GM21723 (cell line): ENCODE data around the gene EHD4.

Experiments used
- ATAC-seq: cut with Tn5 transposase; IDR thresholded peaks from one replicate; pipeline ENCODE4 v1.9.1; 2021; ENCODE audit warnings: mild to moderate bottlenecking, moderate library complexity; ENCODE audit not compliant: unreplicated experiment

EHD4 gene

DNA sequence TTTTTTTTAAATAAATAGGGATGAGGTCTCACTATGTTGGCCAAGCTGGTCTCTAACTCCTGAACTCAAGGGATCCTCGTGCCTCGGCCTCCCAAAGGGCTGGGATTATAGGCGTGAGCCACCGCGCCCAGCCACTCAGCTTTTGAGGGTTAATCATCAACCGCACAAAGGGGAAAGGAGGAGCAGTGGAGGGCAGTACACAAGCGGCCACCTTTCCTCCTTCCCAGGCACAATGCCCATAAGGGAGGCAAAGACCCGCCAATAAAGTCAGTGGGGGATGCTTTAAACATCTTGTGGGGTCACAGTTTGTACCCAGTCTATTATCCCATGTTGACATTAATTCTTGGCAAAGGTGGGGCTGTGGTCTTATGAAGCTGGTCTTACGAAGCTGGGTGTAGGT is 32.4 kb downstream of the EHD4 start:
- ATAC-seq = no peak

GRCh38 chr15:41937568-41937923 is 34.8 kb downstream of the EHD4 start:
- no peak for ATAC-seq

DNA sequence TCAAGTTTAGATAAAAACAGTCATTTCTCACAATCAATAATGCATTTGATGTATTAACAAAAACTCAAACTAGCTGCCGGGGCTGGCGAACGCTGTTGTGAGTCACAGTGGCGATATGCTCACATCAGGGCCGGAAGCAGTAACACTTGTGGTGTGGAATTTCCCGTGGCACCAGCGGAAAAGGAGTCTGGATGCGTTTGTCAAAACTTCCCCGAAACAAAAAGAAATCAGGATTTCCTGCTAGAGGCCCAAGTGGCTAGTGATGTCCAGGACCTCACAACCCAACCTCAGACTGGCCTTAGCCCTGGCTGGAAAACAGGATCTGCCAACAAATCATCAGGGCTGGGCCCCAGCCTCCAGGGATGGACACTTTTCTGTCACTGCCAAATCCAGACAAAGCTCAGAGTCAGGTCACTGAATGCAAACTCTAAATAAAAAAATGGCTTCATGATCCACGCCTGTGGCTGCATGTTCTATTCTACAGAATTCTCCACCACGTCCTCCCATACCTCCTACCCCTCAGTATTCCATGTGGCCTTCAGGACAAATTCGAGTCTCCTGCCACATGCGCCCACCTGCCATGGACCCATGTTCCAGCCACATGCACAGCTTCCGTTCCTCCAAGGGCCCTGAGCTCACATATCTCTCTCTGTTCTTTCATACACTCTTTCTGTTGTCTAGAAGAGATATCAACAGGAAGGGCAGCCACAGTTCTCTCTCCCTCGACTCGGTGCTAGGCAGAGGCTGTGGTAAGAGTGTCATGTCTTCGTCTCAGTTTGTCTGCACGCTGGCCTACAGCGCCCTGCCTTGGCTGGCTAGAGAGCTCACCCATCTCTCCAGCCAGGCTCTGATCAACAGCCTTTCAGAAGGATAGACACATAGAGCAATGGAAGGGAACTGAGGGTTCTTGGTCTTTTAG is 35.4 kb downstream of the EHD4 start:
- no peak for ATAC-seq

DNA sequence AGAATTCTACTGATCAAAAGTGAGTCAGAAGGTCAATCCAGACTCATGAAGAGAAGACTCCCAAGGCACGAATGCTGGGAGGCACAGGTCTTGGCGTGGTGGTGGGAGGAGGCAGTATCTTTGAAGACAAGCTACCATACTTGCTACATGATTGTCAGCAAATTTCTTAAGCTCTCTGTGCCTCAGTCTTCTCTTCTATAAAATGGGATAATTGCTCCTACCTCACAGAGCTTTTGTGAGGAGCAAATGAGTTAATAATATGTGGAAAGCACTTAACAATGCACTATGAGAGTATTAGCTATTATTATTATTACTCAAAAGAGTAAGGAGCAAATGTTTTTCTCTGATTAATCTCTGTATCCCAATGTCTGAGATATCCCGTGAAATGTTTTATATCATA is 36.2 kb downstream of the EHD4 start:
- no peak for ATAC-seq

GRCh38 chr15:41935566-41936020 is 36.8 kb downstream of the EHD4 start:
- ATAC-seq = peak; percentile 48

DNA sequence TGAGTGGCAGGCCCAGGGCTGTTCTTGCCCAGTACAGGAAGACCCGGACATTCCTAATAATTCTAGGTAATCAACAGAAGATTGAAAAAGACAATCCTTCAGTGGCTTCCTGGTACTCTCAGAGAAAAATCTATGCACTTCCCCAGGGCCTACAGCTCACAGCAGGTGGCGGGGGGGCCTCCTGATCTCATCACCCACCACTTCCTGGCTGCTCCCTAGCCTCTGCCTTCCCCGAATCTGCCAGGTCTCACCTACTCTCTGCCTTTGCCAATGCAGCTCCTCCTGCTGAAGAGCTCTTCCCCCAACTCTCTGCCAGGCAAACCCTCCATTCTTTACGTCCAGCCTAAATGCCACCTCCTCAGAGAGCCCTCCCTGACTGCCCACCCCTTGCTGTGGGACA is 37.5 kb downstream of the EHD4 start:
- no peak for ATAC-seq

DNA sequence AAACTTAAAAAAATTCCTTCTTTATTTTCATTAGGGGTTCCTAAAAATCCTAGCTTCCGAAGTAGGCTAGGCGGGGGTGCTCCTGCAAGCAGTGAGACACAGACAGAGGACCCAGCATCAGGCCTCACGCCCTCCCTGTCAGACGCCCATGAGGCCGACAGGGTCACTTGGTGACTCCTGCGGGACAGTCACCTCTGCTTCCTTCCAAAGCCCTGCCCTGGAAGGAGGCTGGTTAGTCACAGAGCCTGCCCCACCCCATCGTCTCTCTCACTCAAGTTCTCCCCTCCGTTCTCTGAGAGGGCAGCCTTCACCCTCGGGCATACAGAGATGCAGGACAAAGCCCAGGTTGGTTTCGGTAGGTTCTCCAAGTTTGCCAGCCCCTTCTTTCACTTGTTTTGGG is 38.6 kb downstream of the EHD4 start:
- ATAC-seq = no peak

DNA sequence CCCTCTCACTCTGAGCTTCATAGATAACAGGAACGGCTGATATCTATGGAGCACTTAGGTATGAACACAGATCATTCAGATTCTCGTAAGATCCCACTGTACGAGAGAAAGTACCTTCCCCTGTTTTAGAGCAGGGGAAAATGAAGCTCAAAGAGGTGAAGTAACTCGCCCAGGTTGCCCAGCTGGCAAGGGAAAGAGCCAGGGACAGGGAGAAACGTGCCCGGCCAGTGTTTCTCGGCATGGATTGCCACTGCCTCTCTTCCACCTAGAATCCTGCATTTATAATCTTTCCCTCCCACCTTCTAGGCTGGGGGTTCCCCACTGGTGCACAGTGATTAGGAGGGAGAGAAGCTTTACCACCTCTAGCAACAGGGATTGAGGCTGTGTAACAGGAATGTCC is 39.0 kb downstream of the EHD4 start:
- ATAC-seq = no peak

DNA sequence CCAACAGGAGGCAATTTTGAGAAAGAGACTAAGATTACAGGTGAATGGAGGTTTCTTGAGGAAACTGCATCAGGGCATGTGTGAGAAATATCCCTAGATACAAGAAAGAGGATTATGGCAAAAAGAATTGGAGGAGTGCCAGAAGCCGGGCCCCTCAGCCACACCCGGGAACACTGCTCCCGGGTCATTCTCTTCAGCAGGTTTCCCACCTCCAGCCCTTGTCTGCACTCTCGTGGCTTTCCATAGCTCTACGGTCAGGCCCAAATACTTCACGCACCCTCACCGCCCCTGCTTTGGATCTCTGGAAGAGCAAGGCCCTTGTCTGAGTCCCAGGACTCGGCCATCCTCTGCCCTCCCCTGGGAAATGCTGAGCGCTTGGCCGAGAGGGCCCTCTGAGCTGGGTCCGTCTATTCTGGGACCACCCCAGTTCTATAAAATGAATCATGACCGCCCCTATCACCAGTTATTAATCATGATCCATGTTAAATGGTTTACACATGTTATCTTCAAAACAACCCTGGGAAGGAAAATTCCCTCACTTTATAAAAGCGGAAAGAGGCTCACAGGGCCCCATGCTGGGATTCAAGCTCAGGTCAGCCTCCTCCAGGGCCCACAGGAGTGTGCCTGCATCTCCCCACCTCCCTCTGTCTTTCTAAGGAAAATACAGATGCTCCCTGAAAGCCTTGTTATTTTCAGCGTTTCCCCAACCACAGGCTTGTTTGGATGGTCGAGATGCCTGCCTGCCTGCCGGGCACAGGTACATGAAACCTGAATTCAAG is 39.7 kb downstream of the EHD4 start:
- no peak for ATAC-seq

GRCh38 chr15:41932101-41932500 is 40.3 kb downstream of the EHD4 start:
- no peak for ATAC-seq

GRCh38 chr15:41930867-41931222 is 41.5 kb downstream of the EHD4 start:
- ATAC-seq = no peak

DNA sequence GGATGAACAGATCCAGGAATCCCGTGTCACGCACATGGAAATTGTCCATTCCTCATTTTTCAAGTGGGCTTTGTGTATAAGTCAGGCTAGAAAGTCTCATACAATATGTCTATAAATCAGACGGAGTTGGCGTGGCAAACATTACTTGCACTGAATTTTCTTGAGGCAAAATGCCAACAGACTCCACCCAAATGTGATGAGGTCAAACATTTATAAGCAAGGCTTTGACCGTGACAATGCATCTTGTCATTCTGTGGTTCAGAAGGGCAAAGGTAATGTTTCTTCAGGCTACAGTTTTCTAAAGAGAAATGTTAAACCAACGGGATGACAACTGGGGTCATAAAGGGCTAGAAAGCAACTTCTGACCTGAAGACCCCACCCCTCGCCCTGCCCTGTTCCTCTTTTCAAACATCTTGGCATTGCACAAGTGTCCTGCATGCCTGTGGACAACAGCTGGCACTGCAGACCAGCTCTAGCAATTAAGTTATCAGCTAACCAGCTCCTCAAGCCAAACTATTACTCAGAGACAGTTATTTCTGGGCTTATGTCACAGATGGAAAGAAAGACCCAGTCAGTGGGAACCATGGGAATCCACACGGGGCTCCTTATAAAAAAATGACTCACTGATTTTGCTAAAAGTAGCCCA is 42.0 kb downstream of the EHD4 start:
- ATAC-seq = no peak

DNA sequence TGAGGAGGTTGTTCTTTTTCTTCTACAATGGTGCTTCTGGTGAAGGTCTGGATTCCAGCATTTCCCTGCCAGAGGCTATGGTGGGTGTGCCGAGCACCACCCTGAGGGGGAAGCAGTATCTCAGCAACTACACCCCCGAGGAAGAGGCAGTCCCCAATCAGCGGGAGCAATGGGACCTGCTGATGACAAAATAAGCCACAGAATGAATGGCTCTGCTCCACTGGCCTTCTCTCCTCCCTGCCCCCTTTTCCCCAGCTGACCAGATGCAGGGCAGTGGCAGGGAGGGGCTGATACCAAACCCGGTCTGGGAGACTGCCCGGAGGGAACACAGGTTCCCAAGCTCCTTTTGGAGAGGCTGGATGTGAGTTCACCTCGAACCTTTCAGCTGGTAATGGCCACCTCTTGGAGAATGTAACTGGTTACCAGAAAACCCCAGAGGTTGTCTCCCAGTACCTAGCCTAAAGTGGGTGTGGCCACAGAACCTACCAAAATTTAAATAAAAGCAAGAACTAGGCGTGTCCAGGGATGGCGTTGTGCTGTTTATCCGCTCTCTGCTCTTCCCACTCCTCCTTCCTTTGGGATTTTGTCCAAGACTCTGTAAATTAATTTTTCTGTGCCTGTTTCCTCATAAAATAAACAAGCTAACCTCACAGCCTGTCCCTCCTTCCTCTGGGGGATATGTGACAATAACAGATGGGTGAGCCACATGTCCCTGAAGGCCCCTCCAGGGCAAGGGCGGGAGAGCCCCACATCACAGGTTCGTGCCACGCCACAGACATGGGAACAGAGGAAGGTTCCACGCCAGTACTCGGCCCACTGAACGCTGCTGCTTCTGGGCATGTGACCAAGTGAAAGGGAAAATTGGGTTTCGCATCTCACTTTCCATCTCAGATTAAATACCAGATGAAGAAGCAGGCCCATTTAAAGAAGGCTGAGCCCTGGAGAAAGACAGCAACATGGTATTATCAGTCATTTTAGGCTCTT is 43.4 kb downstream of the EHD4 start:
- peak; percentile 76 for ATAC-seq

DNA sequence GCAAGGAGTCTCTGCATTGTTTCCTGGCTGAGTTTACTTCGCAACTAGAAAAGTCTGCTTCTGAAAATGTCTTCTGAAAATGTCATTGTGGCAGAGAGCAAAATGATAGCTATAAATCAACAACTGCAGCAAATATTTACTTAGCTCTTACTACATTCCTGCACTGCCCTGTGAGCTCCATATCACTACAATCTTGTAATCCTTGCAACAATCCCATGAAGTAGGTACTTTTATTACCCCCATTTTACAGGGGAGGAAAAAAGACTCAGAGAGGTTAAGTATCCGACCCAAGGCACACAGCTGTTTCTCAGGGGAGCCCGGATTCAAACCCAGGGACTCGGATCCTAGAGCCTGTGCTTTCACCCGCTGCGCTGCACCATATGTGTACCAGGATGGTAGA is 44.3 kb downstream of the EHD4 start:
- ATAC-seq = no peak

DNA sequence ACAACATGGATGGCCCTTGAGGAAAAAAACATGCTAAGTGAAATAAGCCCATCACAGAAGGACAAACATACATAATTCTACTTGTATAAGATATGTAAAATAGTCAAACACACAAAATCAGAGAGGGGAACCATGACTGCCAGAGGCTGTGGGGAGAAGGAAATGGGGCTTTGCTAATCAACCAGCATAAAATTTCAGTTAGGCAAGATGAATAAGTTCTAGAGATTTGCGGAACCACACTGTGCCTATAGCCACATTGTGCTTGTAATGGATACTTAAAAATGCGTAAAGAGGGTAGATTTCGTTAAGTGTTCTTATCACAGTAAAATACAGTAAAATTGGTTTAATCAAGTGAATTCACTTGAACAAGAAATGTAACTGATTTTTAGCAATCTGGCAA is 44.8 kb downstream of the EHD4 start:
- no peak for ATAC-seq

GRCh38 chr15:41926185-41927056 is 45.9 kb downstream of the EHD4 start:
- ATAC-seq = no peak

DNA sequence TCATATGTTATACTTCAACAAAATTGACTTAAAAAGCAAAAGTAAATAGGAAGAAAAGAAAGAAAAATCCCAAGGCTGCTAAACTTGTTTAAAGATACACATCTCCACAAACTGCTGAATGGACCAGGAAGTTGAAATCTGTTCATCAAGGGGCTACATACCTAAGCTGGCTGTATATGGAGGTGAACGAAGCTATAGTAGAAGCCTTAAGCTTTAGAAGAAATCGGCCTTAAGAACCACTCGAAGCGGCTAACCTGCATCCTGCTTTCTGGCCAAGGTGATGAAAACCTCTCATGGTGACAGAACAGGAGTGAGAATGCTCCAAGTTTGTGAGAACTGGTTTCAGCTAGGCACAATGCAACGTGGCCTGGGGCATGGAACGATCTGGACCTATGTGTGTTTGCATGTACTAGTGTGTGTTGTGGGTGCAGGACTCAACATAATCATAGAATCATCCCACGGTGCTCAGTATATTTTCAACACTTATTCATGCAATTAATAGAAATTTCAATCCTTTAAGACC is 47.2 kb downstream of the EHD4 start:
- no peak for ATAC-seq

GRCh38 chr15:41923401-41923997 is 48.9 kb downstream of the EHD4 start:
- ATAC-seq = no peak

GRCh38 chr15:41922353-41922752 is 50.0 kb downstream of the EHD4 start:
- ATAC-seq = no peak
